Left renal cortex interstitium (tissue), 4 donors: ENCODE measurements around the gene FBXO3. TPM values are rescaled to one million over a fixed set of nuclear protein-coding genes. Genes with fewer than 3 reads are reported as not detected.
"Not testable (repeated sequence)": the region's sequence is repeated elsewhere in the genome, so short reads cannot be mapped to it uniquely, and the experiment has no call there.

ENCODE experiments used
- DNase-seq, 4 donors: peaks; one replicate each; pipeline ENCODE4 v3.0.0-alpha.2; 2013; ENCODE audit warnings: low read depth in 4 of 4, low spot score in 2 of 4, missing footprints in 1 of 4
- polyA plus RNA-seq, 4 donors: library from polyadenylated mRNA; unstranded; fragments of 120-200 nt; gene quantifications; one replicate each; pipeline ENCODE4 v1.2.1, GENCODE V29; 2013; ENCODE audit not compliant: insufficient read length in 4 of 4

The FBXO3 gene
- polyA plus RNA-seq, 4 donors: 46.3 to 62.2 (median 56.0) TPM

DNA sequence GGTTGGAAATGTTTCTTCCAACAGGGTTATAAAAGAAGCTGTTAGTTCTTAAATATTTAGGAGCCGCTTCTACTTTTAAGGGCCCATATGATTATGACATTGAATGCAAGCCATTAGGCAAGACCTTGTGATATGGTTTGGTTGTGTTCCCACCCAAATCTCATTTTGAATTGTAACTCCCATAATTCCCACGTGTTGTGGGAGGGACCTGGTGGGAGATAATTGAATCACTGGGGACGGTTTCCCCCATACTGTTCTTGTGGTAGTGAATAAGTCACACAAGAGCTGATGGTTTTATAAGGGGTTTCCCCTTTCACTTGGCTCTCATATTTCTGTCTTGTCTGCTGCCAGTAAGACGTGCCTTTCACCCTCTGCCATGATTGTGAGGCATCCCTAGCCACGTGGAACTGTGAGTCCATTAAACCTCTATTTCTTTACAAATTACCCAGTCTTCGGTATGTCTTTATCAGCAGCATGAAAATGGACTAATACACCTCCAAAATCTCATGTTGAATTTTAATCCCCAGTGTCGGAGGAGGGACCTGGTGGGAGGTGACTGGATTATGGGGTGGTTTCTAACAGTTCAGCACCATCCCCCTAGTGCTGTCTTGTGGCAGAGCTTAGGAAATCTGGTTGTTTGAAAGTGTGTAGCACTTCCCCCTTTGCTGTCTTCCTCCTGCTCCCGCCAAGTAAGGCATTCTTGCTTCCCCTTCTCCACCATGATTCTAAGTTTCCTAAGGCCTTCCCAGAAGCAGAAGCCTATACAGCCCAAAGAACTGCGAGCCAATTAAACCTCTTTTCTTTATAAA lies 42.4 kb downstream of the FBXO3 start:
- no peak for DNase-seq

DNA sequence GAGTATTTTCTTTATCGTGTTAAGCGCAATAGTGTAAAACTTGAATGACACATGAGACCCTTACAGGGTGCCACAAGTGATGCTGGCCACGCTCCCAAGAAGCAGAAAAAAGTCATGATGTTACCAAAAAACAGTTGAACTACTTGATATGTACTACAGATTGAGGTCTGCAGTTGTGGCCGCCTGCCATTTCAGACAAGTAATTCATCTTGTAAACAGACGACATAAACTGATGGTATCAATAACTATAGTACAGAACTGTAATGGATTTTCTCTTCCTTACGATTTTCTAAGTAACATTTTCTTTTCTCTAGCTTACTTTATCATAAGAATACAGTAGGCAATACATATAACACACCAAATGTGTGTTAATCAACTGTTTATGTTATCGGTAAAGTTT lies 43.6 kb downstream of the FBXO3 start:
- no peak for DNase-seq

DNA sequence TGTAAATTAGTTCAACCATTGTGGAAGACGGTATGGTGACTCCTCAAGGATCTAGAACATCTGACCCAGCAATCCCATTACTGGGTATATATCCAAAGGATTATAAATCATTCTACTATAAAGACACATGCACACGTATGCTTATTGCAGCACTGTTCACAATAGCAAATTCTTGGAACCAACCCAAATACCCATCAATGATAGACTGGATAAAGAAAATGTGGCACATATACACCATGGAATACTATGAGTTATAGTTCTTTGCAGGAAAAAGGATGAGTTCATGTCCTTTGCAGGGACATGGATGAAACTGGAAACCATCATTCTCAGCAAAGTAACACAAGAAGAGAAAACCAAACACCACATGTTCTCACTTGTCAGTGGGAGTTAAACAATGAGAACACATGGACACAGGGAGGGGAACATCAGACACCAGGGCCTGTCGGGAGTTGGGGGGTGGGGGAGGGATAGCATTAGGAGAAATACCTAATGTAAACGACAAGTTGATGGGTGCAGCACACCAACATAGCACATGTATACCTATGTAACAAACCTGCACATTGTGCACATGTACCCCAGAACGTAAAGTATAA lies 45.2 kb downstream of the FBXO3 start:
- DNase-seq: not testable (repeated sequence)

DNA sequence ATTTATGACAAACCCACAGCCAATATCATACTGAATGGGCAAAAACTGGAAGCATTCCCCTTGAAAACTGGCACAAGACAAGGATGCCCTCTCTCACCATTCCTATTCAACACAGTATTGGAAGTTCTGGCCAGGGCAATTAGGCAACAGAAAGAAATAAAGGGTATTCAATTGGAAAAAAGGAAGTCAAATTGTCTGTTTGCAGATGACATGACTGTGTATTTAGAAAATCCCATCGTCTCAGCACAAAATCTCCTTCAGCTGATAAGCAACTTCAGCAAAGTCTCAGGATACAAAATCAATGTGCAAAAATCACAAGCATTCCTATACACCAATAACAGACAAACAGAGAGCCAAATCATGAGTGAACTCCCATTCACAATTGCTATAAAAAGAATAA lies 46.8 kb downstream of the FBXO3 start:
- DNase-seq: not testable (repeated sequence)

DNA sequence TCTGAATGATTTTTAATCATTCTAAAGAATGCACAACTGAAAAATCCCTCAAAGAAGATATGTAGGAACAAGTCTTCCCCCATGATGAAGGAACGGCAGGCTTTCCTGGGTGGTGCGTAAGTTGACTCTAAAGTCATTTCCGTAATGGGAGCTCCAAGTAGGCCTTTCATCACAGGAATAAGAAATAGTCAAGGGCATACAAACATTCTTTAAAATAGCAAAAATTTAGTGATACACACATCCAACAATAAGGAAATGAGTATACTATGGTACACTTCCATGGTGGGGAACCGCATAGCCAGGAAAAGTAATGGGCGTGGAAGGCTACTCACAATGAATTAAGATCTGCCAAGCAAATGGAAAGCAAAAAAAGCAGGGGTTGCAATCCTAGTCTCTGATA lies 48.8 kb downstream of the FBXO3 start:
- DNase-seq: no peak

DNA sequence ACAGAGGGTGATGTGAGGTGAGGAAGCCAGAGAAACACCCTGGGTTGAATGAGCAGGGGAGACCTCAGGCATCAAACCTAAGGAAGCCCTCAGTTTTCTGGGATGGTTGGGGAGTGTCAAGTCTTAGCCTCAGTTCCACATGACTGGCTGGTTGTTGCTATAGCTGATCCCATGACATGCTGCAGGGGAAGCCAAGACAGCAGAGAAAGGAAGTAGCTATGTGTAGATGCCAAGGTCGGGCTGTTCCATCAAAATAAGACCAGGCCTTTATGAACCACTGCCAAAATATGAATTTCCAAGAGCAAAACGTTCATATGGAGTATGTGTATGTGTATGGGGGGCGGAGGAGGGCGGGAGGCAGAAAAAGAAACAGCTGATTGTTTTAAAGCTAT lies 49.7 kb downstream of the FBXO3 start:
- no peak for DNase-seq

DNA sequence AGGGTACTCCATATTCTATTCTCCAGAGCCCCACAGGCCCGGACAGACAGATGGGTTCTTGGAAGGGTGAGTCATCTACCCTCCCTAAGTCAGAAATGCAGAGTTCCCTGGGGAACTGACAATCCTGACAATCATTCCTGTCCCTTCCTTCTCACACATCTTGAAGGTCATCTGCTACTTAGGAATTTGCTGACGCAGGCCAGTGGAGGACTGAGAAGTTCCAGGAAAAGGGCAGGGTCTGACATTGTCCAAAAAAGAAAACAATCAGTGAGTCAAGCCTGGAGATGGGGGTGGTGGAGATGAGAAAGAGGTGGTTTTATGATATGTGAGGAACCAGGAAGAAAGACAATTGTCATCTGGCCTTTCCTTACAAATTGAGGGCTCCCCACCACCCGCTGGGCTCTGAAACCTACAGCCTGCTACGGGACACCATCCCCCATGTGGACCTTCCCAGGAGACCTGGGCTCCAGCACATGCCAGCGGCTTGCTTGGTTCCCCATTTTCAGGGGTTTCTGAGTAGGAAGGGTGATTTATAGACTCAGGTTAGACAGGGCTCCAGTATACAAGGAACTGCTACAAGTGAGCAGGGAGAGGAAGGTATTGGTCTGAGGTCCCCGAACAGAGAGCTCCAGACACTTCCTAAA lies 51.0 kb downstream of the FBXO3 start:
- DNase-seq: no peak

DNA sequence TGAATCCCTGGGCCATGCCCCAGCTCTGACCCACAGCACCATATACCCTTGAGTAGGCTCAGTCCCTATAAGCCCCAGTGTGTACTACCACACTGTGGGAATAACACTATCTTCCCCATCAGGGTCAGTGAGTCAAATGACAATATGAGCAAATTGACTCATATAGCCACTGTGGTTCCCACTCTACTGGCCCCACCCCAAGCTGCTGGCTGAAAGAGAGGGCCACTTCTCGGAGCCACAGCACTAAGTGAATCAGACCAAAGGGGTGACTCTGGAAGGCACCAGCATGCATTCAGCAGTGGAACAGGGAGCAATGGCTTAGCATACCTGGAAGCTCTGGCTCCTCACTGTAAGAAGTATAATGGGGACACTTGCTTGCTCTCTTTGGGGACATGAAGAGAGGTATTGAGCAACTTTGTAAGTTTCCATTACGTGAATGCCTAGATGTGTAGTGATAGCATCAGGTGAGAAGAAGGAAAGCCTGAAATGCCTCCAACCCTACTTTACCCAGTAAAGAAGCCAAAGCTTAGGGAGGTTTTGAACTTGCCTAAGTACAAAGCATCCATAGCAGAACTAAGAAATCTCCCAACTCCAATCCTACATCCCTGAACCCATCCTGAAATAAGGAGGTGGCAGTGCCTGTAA lies 51.6 kb downstream of the FBXO3 start:
- DNase-seq: no peak

DNA sequence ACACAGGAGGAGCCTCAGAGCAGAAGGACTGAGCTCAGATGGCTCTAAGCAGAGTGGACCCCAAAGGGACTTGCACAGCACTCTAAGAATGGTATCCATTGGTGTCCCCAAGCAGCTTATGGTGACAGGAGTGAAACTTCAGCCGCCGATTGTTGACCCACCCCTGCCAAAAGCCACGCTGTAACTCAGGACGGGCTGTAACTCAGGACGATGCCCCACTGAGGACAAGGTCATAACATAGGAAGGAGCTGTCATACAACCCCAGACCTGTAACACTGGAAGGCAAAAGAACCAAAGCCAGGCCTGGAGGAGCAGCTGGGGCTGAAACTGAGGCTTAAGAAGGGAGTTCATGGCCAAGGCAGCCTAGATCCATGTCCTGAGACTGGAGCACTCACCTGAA lies 52.3 kb downstream of the FBXO3 start:
- no peak for DNase-seq

DNA sequence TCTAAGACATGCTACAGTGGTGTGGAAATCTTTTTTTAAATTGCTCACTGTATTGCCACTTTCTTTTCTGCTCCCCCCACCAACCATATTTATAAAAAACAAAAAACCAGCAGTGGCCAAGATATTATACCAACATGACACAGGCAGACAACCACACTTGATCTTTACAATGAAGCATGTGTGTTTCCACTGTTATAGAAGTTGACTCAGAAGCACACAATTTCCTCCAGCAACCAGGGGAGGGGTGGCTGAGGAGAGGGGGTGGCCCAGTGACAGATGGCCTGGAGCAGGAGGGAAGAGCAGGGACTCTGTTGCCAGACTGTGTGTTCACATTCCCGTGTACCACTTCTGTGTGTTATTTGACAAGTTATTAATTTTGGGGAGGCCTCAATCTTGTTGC lies 52.9 kb downstream of the FBXO3 start:
- DNase-seq: no peak

DNA sequence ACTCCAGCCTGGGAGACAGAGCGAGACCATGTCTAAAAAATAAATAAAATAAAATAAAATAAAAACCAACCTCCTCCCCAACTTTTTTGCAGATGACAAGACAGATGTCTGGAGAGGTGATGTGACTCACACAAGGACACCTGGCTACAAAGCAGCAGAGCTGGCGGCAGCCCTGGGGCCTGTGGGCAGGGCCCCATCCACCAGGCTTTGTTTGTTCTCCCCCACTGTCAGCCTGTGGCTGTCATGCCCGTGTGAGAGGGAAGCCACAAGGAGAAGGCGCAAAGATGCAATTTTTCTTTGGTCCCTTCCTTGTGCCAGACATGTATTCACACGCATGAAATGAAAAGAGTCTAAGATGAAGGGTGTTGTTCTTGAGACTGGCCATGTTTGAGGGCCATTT lies 54.7 kb downstream of the FBXO3 start:
- no peak for DNase-seq

DNA sequence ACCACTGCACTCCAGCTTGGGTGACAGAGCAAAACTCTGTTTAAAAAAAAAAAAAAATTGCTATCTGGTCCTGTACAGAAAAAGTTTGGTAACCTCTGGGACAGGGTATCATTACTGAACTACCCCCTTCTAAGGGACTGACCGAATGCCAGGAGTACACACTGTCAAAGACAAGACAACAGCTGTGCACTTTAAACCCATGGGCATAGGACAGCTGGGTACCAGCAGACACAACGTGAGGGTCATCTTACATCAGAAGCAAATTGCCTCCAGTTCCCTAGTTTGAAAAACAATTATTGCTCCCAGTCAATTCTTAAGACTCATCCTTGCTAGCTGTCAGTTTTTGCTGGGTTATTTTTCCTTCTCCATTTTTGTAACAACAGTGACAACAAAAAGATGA lies 55.9 kb downstream of the FBXO3 start:
- DNase-seq: no peak

DNA sequence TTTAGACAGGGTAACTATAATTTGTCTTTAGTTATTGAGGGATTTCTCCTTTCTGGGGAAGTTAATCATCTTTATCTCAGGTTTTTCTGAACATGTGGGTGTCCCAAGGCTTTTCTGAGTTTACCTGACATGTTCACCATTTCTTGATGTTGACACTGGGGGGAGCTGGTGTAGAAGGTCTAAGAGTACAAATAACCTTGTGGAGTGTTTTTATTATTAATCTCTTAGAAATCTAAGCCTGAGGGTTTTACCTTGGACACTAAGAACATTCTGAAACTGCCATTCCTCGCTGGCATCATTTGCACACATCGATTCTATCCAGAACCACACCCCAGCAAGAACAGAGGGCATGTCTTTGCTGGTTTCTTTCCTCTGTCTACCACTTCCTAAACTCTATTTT lies 58.1 kb downstream of the FBXO3 start:
- DNase-seq: no peak

DNA sequence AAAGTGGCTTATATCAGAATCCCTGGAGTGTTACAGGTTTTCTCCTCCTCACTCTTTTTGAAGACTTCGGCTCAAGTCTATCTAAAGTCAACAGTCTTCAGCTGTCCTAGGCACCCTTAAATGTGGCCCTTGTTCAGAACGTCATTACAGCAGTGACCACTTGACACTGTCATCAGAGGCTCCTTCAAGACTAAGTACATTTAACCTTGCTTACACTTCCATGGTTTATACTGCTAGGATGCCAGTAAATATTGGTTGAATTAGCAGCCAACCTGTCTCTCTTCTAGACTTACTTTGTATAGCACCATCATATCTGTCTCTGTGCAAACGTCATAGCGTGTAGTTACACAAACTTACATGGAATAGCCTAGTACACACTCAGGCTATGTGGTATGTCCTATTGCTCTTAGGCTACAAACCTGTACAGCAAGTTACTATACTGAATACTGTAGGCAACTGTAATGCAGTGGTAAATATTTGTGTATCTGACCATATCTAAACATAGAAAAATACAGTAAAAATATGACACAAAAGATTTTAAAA lies 60.4 kb downstream of the FBXO3 start:
- DNase-seq: no peak

DNA sequence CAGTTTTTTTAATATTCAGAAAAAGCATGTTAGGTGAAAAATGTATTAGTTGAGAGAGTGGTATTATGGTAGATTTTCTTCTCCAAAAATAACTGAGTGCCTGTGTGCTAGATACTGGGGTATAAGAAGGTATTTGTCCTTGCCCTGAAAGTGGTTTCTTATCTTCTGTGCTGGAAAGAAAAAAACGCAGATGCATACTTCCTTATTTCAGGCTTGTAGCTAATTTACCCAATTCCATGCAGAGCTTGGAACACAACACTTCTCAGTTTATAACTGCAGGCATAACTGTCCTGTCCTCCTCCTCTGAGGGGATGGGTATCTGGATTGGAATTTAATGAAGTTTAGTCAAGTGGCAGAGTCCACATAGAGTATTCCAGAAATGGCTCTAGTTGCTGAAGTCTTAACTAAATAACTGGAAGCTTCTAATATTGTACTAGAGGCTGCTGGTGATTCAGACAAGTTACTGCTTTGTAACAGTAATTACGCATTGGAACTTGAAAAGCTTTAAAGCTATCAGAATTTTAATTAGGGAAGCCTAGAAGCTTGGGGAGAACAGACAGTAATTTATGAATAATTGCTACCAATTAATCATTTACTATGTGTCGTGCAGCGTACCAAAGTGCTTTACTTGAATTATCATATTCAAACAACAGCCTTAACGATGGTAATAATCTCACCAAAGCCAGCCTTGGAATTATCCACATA lies 61.0 kb downstream of the FBXO3 start:
- DNase-seq: no peak

DNA sequence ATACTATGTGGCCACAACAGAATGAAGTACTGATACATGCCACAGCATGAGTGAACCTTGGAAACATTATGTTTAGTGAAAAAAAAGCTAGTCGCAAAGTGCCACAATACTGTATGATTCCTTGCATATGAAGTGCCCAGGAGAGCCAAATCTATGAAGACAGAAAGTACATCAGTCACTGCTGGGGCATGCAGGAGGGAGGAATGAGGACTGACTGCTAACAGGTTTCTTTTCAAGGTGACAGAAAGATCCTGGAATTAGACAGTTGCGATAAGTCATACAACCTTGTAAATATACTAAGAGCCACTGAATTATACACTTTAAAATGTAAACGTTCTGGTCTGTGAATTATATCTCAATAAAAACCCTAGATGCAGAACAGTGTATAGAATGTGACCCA lies 61.9 kb downstream of the FBXO3 start:
- no peak for DNase-seq

DNA sequence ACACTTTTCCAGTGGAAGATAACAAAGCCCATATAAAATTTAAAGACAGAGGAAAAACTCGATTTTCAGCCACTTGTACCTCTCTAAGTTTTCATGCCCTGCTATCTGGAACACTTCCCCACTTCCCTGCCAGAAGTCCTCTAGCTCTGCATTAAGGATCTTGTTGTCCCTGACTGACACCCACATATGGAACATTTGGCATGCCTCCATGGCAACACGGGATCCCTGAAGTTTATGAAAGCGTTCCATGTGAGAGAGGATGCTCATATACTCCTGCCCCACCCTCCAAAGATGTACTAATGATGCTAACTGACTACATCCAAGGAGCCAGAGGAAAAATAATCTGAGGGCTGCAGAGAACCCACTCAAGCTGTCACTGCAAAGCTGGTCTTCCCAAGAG lies 64.9 kb downstream of the FBXO3 start:
- no peak for DNase-seq

DNA sequence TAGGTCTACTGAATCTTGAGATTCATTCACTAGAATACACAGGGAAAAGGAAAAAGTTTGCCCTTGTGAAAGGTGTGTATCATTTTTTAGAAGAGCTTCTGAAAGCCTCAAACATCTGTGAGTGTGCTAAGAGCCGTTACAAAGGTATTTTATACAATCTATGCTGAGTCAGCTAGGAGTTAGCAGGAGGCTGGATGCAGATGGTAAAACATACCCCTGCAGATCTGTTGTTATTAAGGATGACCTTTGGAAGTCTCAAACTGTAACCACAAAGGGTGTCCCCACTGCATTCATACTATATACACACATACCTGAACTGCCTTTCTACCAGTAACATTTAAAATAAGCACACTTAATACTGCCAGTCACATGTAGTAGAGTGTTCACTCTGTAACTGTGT lies 65.3 kb downstream of the FBXO3 start:
- no peak for DNase-seq

DNA sequence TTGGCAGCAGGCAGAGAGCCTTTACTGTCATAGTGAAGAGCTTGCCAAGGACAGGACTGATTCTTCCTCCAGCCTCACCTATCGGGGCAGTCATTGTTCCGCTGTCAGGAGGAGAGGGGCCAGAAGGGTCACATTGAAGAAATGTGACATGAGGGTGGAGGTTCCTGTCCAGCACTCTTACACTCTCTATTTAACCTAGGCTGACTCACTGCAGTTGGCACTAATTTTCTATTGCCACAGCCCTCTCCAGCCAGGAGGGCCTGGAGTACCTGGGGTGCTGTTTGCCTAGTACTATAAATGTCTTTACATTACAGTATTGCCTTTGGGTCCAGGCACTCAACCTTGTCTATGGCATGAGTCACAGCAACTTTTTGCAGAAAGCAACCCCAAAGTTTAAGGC lies 66.5 kb downstream of the FBXO3 start:
- DNase-seq: not testable (repeated sequence)

DNA sequence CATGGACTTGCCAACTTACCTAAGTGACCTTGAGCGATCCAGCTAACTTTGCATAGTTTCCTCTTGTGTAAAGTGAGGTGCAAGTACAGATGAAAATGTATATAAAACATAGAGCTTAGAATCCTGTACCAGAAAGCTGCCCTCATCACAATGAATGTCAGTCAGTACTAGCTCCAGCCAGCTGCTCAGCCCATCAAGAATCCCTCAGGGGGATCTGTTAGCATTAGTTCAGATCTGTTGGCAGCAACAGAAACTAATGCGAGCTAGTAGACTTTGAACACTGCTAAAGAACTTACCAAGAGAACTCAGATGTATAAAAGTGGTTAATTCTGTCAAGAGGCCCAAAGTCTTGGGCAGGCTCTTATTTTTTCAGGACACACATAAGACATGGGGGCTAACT lies 67.4 kb downstream of the FBXO3 start:
- no peak for DNase-seq

DNA sequence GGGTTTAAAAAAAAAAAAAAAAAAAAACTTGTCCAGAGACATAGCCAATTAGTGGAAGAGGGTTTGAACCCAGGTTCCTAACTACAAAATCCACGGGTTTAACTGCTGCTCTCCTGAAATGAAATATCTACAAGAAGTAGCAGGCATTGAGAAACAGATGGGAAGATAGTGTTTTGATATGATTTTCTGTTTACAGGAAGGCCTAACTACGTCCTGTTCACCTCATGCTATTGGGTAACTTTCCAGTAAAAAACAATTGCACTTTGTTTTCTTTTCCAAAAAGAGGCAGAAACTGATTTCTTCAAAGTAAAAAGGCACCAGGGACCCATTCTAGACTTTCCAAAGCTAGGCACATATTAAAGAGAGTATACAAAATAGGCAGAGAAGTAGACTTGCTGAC lies 67.8 kb downstream of the FBXO3 start:
- DNase-seq: no peak
